Astrocyte (in vitro differentiated cells and primary cell): Measurements from ENCODE around the gene RGPD8. TPM values are rescaled to one million over a fixed set of nuclear protein-coding genes. Genes with fewer than 3 reads are reported as not detected.
"Not testable (repeated sequence)": the region's sequence is repeated elsewhere in the genome, so short reads cannot be mapped to it uniquely, and the experiment has no call there.

ENCODE experiments used
- DNase-seq: peaks from one replicate; pipeline ENCODE4 v3.0.0-alpha.2; 2010; ENCODE audit warnings: low read depth
- FAIRE-seq: peaks from 2 replicates; lab custom pipeline; 2011; peaks lifted over from hg19 to GRCh38; lab: Jason Lieb, UNC
- H2AFZ ChIP-seq: 2 replicates; pipeline ENCODE4 v1.6.0; 2012; ENCODE audit warnings: low read depth, low read length, inconsistent platforms
- H3K27ac ChIP-seq: 2 replicates; pipeline ENCODE4 v1.5.1; 2011; ENCODE audit warnings: low read depth, low read length, inconsistent platforms
- H3K27me3 ChIP-seq: 2 replicates; pipeline ENCODE4 v1.6.0; 2011; ENCODE audit warnings: low read length, inconsistent platforms; ENCODE audit not compliant: insufficient read depth
- H3K36me3 ChIP-seq: 2 replicates; pipeline ENCODE4 v1.5.1; 2011; ENCODE audit warnings: low read length, inconsistent platforms; ENCODE audit not compliant: insufficient read depth
- H3K4me1 ChIP-seq: 2 replicates; pipeline ENCODE4 v1.5.1; 2011; ENCODE audit warnings: low read length, inconsistent platforms; ENCODE audit not compliant: insufficient read depth
- H3K4me2 ChIP-seq: 2 replicates; pipeline ENCODE4 v1.6.0; 2012; ENCODE audit warnings: low read length, inconsistent platforms
- H3K4me3 ChIP-seq: 2 replicates; pipeline ENCODE4 v1.5.1; 2011; ENCODE audit warnings: low read depth, mild to moderate bottlenecking, low read length, inconsistent platforms; ENCODE audit not compliant: insufficient read depth
- H3K79me2 ChIP-seq: 2 replicates; pipeline ENCODE4 v1.6.0; 2012; ENCODE audit warnings: mild to moderate bottlenecking, low read length, inconsistent platforms; ENCODE audit not compliant: insufficient read depth
- H3K9ac ChIP-seq: 2 replicates; pipeline ENCODE4 v1.6.0; 2012; ENCODE audit warnings: mild to moderate bottlenecking, low read length, inconsistent platforms
- H3K9me3 ChIP-seq: 2 replicates; pipeline ENCODE4 v1.5.1; 2012; ENCODE audit warnings: low read depth, mild to moderate bottlenecking, low read length, inconsistent platforms; ENCODE audit not compliant: insufficient read depth
- H4K20me1 ChIP-seq: 2 replicates; pipeline ENCODE4 v1.6.0; 2012; ENCODE audit warnings: low read length, inconsistent platforms; ENCODE audit not compliant: insufficient read depth
- H3K27ac Mint-ChIP-seq: one replicate; pipeline ENCODE4 v1.8.0; 2021; ENCODE audit warnings: mild to moderate bottlenecking, mixed read lengths; ENCODE audit not compliant: unreplicated experiment
- H3K27me3 Mint-ChIP-seq: one replicate; pipeline ENCODE4 v1.8.0; 2021; ENCODE audit warnings: low read depth, mixed read lengths; ENCODE audit not compliant: unreplicated experiment
- H3K36me3 Mint-ChIP-seq: one replicate; pipeline ENCODE4 v1.8.0; 2021; ENCODE audit warnings: low read depth, mixed read lengths; ENCODE audit not compliant: unreplicated experiment
- H3K4me1 Mint-ChIP-seq: one replicate; pipeline ENCODE4 v1.8.0; 2021; ENCODE audit warnings: low read depth, mixed read lengths; ENCODE audit not compliant: unreplicated experiment
- H3K4me3 Mint-ChIP-seq: one replicate; pipeline ENCODE4 v1.8.0; 2021; ENCODE audit warnings: mild to moderate bottlenecking, moderate library complexity, mixed read lengths; ENCODE audit not compliant: unreplicated experiment
- H3K9me3 Mint-ChIP-seq: one replicate; pipeline ENCODE4 v1.8.0; 2021; ENCODE audit warnings: mild to moderate bottlenecking, mixed read lengths; ENCODE audit not compliant: unreplicated experiment
- EZH2 ChIP-seq: IDR thresholded peaks from 2 replicates; pipeline ENCODE4 v1.6.1; 2012; ENCODE audit warnings: mild to moderate bottlenecking, low read length, inconsistent platforms; ENCODE audit not compliant: insufficient read depth
- total RNA-seq: library from RNA; stranded (reverse); gene quantifications from 2 replicates; pipeline ENCODE4 v1.2.1, GENCODE V29; 2021
- TF ChIP-seq, protein P1 (sequence below): IDR thresholded peaks from 2 replicates; pipeline ENCODE4 v1.5.1; 2011; ENCODE audit warnings: low read depth, mild to moderate bottlenecking, inconsistent platforms, low read length, moderate library complexity; ENCODE audit not compliant: insufficient read depth

Gene RGPD8
- total RNA-seq, 1 donor from 2014 or later: 9.6 TPM

DNA sequence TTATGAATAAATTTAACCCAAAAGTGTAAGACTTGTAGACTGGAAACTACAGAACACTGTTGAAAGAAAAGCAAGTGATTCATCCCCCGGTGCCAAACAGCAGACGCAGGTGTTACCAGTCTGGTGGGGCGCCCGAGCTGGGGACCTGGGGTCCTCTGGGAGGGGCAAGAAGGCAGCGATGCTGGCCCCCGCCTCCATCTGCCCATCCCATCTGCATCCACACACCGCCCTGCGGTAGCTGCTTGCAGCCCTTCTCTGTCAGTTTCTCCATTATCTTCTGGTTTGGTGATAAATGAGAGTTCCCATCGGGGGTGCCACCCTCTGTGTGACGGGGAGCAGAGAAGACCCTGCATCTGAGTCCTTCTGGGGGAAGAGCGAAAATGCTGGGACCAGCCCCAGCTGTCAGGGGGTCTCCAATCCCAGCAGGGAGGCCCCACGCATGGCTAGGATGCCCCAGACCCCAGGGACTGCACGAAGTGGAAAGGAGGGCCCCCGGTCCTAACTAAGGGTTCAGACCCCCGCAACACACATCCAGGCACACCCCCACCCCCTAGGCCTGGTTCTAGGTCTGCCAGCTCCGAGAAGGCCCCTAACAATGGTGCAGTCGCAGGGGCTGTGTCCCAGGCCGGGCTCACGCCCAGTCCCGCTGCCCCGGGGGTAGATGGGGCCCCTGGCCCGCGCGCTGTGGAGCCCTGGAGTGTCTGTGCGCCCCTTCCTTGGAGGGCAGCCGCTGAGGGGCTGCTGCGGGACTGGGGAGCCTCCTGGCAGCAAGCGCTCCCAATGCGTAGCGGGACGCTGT is 686 bp upstream of the RGPD8 start:
- Histone ChIP-seq H3K36me3 (no peaks in the 10 kb centered on the region), H3K27me3 (no peaks in the 10 kb centered on the region), H3K4me3 (no peak overlapping the region), H3K79me2 (peaks cover 2% of the 10 kb centered on the region), H3K4me2 (no peak overlapping the region), H4K20me1 (no peaks in the 10 kb centered on the region), H3K4me1 (no peaks in the 10 kb centered on the region), H3K9me3 (no peaks in the 10 kb centered on the region), H3K9ac (no peak overlapping the region), H3K27ac (no peak overlapping the region), H2AFZ (no peak overlapping the region)
- DNase-seq: no peak
- H3K36me3 Mint-ChIP-seq: no peaks in the 10 kb centered on the region
- H3K4me1 Mint-ChIP-seq: peaks cover 3% of the 10 kb centered on the region
- no peak overlapping the region for H3K27ac Mint-ChIP-seq
- no peak overlapping the region for H3K4me3 Mint-ChIP-seq
- no peak for FAIRE-seq
- no peak for TF ChIP-seq EZH2
- TF ChIP-seq, protein P1, sequence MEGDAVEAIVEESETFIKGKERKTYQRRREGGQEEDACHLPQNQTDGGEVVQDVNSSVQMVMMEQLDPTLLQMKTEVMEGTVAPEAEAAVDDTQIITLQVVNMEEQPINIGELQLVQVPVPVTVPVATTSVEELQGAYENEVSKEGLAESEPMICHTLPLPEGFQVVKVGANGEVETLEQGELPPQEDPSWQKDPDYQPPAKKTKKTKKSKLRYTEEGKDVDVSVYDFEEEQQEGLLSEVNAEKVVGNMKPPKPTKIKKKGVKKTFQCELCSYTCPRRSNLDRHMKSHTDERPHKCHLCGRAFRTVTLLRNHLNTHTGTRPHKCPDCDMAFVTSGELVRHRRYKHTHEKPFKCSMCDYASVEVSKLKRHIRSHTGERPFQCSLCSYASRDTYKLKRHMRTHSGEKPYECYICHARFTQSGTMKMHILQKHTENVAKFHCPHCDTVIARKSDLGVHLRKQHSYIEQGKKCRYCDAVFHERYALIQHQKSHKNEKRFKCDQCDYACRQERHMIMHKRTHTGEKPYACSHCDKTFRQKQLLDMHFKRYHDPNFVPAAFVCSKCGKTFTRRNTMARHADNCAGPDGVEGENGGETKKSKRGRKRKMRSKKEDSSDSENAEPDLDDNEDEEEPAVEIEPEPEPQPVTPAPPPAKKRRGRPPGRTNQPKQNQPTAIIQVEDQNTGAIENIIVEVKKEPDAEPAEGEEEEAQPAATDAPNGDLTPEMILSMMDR: no peak
- H3K9me3 Mint-ChIP-seq: no peaks in the 10 kb centered on the region
- H3K27me3 Mint-ChIP-seq: peaks cover 4% of the 10 kb centered on the region

DNA sequence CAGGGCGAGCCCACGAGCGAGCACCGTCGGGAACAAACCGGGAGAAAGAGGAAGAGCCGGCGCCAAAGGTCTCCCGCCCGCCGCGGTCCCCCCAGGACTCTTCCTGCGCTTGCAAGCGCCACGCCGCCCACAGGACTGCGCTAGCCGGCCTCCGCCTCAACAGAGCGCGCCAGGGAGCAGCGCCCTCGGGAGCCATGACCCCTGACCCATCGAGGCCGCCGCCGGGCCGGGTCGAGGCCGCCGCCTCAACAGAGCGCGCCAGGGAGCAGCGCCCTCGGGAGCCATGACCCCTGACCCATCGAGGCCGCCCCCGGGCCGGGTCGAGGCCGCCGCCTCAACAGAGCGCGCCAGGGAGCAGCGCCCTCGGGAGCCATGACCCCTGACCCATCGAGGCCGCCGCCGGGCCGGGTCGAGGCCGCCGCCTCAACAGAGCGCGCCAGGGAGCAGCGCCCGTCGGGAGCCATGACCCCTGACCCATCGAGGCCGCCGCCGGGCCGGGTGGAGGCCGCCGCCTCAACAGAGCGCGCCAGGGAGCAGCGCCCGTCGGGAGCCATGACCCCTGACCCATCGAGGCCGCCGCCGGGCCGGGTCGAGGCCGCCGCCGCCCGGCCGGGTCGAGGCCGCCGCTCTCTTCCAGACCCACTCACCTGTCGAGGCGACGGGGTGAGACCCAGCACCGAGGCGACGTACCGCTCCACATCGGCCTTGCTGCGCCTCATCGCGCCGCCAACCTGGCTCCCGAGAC is 538 bp downstream of the RGPD8 start:
- H3K9me3 Mint-ChIP-seq, DNase-seq, H3K36me3 ChIP-seq, H3K4me1 ChIP-seq, H3K4me1 Mint-ChIP-seq, H3K27ac ChIP-seq, H3K79me2 ChIP-seq, H3K27me3 ChIP-seq, H3K36me3 Mint-ChIP-seq, H3K27me3 Mint-ChIP-seq, H4K20me1 ChIP-seq, FAIRE-seq, H3K9me3 ChIP-seq: not testable (repeated sequence)
- H3K4me3 ChIP-seq: peak overlapping the region; percentile 50
- peak overlapping the region; percentile 80 for H3K4me2 ChIP-seq
- H3K9ac ChIP-seq: peak overlapping the region; percentile 62
- peak overlapping the region; percentile 47 for H3K27ac Mint-ChIP-seq
- peak overlapping the region; percentile 82 for H3K4me3 Mint-ChIP-seq
- H2AFZ ChIP-seq: peak overlapping the region; percentile 52

DNA sequence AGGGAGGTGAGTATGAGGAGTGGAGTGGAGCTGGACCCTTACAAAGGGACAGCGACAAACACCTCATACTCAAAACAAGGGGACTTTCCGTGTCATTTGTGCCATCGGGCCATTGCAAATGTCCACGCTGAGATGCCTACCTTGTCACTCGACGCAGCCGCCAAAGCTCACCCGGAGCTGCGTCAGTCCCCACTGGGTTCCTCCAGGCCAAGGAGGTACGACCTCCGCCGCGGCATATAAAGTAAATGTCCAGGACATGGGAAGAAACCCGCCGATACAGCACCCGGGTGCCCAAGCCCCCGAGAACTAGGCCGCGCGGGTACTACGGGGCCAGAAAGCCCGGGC is 1.1 kb downstream of the RGPD8 start:
- H3K4me3 Mint-ChIP-seq: peak overlapping the region; percentile 82
- H3K36me3 Mint-ChIP-seq, H3K27me3 Mint-ChIP-seq, DNase-seq, H3K9me3 ChIP-seq, H3K27me3 ChIP-seq, H3K79me2 ChIP-seq, H3K9me3 Mint-ChIP-seq, H3K27ac ChIP-seq, H4K20me1 ChIP-seq, FAIRE-seq, H3K4me1 ChIP-seq, H3K36me3 ChIP-seq, H3K4me1 Mint-ChIP-seq: not testable (repeated sequence)
- Histone ChIP-seq H2AFZ (peak overlapping the region; percentile 71), H3K9ac (peak overlapping the region; percentile 62), H3K4me2 (peak overlapping the region; percentile 80), H3K4me3 (peak overlapping the region; percentile 50)
- H3K27ac Mint-ChIP-seq: peak overlapping the region; percentile 47

DNA sequence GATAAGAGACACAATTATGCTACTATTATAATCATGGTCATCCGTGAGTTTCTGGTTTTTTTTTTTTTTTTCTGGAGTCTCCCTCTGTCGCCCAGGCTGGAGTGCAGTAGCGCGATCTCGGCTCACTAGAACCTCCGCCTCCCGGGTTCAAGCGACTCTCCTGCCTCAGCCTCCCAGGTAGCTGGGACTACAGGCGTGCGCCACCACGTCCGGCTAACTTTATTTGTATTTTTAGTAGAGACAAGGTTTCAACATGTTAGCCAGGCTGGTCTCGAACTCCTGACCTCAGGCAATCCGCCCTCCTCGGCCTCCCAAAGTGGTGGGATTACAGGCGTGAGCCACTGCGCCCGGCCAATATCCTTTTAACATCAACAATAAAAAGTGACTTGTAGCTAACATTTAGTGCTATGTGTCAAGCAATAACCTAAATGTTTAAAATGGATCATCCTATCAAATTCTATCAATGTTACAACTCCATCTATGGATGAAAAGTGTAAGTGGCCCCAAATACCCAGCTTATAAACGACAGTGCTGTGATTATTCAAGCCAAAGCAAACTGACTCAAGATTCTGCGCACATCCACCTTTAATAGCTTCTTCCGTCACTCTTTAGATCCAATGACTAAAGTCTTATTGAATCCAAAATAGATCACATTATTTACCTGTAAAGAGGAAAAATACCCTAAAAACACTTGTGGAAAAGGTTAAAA is 1.7 kb downstream of the RGPD8 start:
- not testable (repeated sequence) for H3K9me3 Mint-ChIP-seq, H3K4me1 Mint-ChIP-seq, H3K27me3 ChIP-seq, H4K20me1 ChIP-seq, H3K36me3 Mint-ChIP-seq, H3K9me3 ChIP-seq, DNase-seq, H3K27me3 Mint-ChIP-seq, FAIRE-seq, H3K79me2 ChIP-seq, H3K27ac ChIP-seq, H3K36me3 ChIP-seq, H3K4me1 ChIP-seq
- Histone ChIP-seq H2AFZ (peak overlapping the region; percentile 71), H3K9ac (peak overlapping the region; percentile 62), H3K4me2 (peak overlapping the region; percentile 80), H3K4me3 (peak overlapping the region; percentile 50)
- H3K27ac Mint-ChIP-seq: peak overlapping the region; percentile 41
- peak overlapping the region; percentile 82 for H3K4me3 Mint-ChIP-seq

DNA sequence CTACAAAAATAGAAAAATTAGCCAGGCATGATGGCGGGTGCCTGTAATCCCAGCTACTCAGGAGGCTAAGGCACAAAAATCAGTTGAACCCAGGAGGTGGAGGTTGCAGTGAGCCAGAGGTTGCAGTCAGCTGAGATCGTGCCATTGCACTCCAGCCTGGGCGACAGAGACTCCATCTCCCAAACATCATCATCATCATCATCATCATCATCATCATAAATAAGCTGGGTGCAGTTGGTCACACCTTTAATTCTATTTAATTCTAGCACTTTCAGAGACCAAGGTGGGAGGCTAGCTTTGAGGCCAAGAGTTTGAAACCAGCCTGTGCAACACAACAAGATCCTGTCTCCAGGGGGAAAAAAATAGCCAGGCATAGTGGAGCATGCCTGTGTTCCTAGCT is 8.9 kb downstream of the RGPD8 start:
- not testable (repeated sequence) for H3K4me1 Mint-ChIP-seq, H3K27me3 Mint-ChIP-seq, H3K4me3 Mint-ChIP-seq, H3K36me3 Mint-ChIP-seq, H3K4me1 ChIP-seq, H3K4me2 ChIP-seq, H3K4me3 ChIP-seq, H3K36me3 ChIP-seq, H3K9me3 Mint-ChIP-seq, DNase-seq, H3K27ac ChIP-seq, H2AFZ ChIP-seq, H4K20me1 ChIP-seq, H3K9ac ChIP-seq, H3K27ac Mint-ChIP-seq, H3K27me3 ChIP-seq, FAIRE-seq, H3K79me2 ChIP-seq, H3K9me3 ChIP-seq
